ENCODE measurements around the gene CAT.

GRCh38 chr11:34513682-34514449 lies 75.1 kb downstream of the CAT start, which contains the start of gene ELF5:
- no peak for TF ChIP-seq POLR2A (IDR thresholded peaks at IDR 0.05)
- TF ChIP-seq CTCF (IDR thresholded peaks at IDR 0.05 in 8 of 11, conservative IDR thresholded peaks at IDR 0.05 in 3 of 11): no peak
